Stomach (tissue), 4 donors: ENCODE measurements around the gene KLHL29.

Experiments used
- POLR2AphosphoS5 ChIP-seq, 3 donors: sonication (generic); formaldehyde crosslinking; IDR thresholded peaks; one replicate each; pipeline ENCODE4 v1.6.1; 2016; ENCODE audit warnings: antibody characterized with exemption in 3 of 3
- TF ChIP-seq, protein P1 (sequence below), 7 experiments: fragments of 450-650 bp in 4 of 7; fragments of 200-600 bp in 3 of 7; sonication (generic) in 3 of 7; IDR thresholded peaks; one replicate each; pipeline ENCODE4 v1.5.1; 2016 to 2019; ENCODE audit warnings: antibody characterized with exemption in 7 of 7, control low read depth in 2 of 7, mild to moderate bottlenecking in 1 of 7

DNA sequence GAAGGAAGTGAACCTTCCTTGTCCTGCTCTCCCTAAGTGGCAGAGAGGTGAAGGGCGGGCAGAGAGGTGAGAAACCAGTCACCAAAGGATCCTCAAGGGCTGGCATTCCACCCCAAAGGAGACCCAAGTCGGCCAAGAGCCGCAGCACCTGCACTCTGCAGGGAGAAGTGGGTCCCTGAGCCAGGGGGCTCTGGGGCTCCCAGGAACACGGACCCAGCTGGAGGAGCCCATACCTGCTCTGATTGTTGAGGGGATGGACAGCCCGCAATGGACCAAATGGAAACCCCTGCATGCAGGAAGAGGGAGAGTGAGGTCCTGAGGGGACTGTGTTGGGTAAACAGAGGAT, 308.6 kb downstream of the KLHL29 start:
- TF ChIP-seq, protein P1, sequence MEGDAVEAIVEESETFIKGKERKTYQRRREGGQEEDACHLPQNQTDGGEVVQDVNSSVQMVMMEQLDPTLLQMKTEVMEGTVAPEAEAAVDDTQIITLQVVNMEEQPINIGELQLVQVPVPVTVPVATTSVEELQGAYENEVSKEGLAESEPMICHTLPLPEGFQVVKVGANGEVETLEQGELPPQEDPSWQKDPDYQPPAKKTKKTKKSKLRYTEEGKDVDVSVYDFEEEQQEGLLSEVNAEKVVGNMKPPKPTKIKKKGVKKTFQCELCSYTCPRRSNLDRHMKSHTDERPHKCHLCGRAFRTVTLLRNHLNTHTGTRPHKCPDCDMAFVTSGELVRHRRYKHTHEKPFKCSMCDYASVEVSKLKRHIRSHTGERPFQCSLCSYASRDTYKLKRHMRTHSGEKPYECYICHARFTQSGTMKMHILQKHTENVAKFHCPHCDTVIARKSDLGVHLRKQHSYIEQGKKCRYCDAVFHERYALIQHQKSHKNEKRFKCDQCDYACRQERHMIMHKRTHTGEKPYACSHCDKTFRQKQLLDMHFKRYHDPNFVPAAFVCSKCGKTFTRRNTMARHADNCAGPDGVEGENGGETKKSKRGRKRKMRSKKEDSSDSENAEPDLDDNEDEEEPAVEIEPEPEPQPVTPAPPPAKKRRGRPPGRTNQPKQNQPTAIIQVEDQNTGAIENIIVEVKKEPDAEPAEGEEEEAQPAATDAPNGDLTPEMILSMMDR (IDR thresholded peaks at IDR 0.05) = no peak
- TF ChIP-seq POLR2AphosphoS5 (IDR thresholded peaks at IDR 0.05) = no peak
